Measurements from ENCODE around the gene APEX1. TPM values are rescaled to one million over a fixed set of nuclear protein-coding genes. Genes with fewer than 3 reads are reported as not detected.

APEX1 gene
- total and polyA plus RNA-seq, 2 experiments from 2014 or later: 89.8 to 124 TPM

Small RNAs within 50 kb of the gene (small RNA-seq; reads per million reads assigned to genes)
- 0.19 reads per million for gene RNA5SP382 (ENCODE audit: low read depth, low replicate concordance)

Other genes with a start within 250 kb of the APEX1 start
- gene OR11H6, start 231.5 kb upstream of the APEX1 start, total RNA-seq (2014; rRNA removed; shearing (Covaris generic)): not detected in 2 replicates
- not detected in 2 replicates for gene OR11H6, start 231.5 kb upstream of the APEX1 start, polyA plus RNA-seq (2016; fragmentation: Nextera tagmentation; extraction: Ambion mirVana)
- gene OR11H7, start 226.2 kb upstream of the APEX1 start, total RNA-seq (2014; rRNA removed; shearing (Covaris generic)): not detected in 2 replicates
- not detected in 2 replicates for gene OR11H7, start 226.2 kb upstream of the APEX1 start, polyA plus RNA-seq (2016; fragmentation: Nextera tagmentation; extraction: Ambion mirVana)
- not detected in 2 replicates for gene OR11H4, start 215.9 kb upstream of the APEX1 start, total RNA-seq (2014; rRNA removed; shearing (Covaris generic))
- gene OR11H4, start 215.9 kb upstream of the APEX1 start, polyA plus RNA-seq (2016; fragmentation: Nextera tagmentation; extraction: Ambion mirVana): not detected in 2 replicates
- 11.7 and 18.5 TPM in 2 replicates for gene TTC5, start 149.3 kb upstream of the APEX1 start, total RNA-seq (2014; rRNA removed; shearing (Covaris generic))
- 14.7 and 16.2 TPM in 2 replicates for gene TTC5, start 149.3 kb upstream of the APEX1 start, polyA plus RNA-seq (2016; fragmentation: Nextera tagmentation; extraction: Ambion mirVana)
- gene CCNB1IP1, start 121.9 kb upstream of the APEX1 start, total RNA-seq (2014; rRNA removed; shearing (Covaris generic)): 52.0 and 55.8 TPM in 2 replicates
- 12.4 and 13.5 TPM in 2 replicates for gene CCNB1IP1, start 121.9 kb upstream of the APEX1 start, polyA plus RNA-seq (2016; fragmentation: Nextera tagmentation; extraction: Ambion mirVana)
- gene PARP2, start 111.6 kb upstream of the APEX1 start, total RNA-seq (2014; rRNA removed; shearing (Covaris generic)): 5.8 and 10.1 TPM in 2 replicates
- gene PARP2, start 111.6 kb upstream of the APEX1 start, polyA plus RNA-seq (2016; fragmentation: Nextera tagmentation; extraction: Ambion mirVana): 25.1 and 26.0 TPM in 2 replicates
- 12.9 and 18.0 TPM in 2 replicates for gene TEP1, start 41.7 kb upstream of the APEX1 start, total RNA-seq (2014; rRNA removed; shearing (Covaris generic))
- 4.6 and 5.2 TPM in 2 replicates for gene TEP1, start 41.7 kb upstream of the APEX1 start, polyA plus RNA-seq (2016; fragmentation: Nextera tagmentation; extraction: Ambion mirVana)
- not detected in 2 replicates for gene KLHL33, start 19.1 kb upstream of the APEX1 start, total RNA-seq (2014; rRNA removed; shearing (Covaris generic))
- 0.05 TPM in 1 of 2 replicates, not detected in the other for gene KLHL33, start 19.1 kb upstream of the APEX1 start, polyA plus RNA-seq (2016; fragmentation: Nextera tagmentation; extraction: Ambion mirVana)
- gene OSGEP, start 414 bp upstream of the APEX1 start, total RNA-seq (2014; rRNA removed; shearing (Covaris generic)): 29.0 and 37.8 TPM in 2 replicates
- gene OSGEP, start 414 bp upstream of the APEX1 start, polyA plus RNA-seq (2016; fragmentation: Nextera tagmentation; extraction: Ambion mirVana): 24.1 and 24.2 TPM in 2 replicates
- 18.6 and 244 TPM in 2 replicates for gene PIP4P1, start 6.2 kb downstream of the APEX1 start, total RNA-seq (2014; rRNA removed; shearing (Covaris generic))
- 21.6 and 22.1 TPM in 2 replicates for gene PIP4P1, start 6.2 kb downstream of the APEX1 start, polyA plus RNA-seq (2016; fragmentation: Nextera tagmentation; extraction: Ambion mirVana)
- gene PNP, start 14.2 kb downstream of the APEX1 start, total RNA-seq (2014; rRNA removed; shearing (Covaris generic)): 23.6 and 39.6 TPM in 2 replicates
- gene PNP, start 14.2 kb downstream of the APEX1 start, polyA plus RNA-seq (2016; fragmentation: Nextera tagmentation; extraction: Ambion mirVana): 20.8 and 24.6 TPM in 2 replicates
- not detected in 2 replicates for gene RNASE10, start 50.3 kb downstream of the APEX1 start, total RNA-seq (2014; rRNA removed; shearing (Covaris generic))
- gene RNASE10, start 50.3 kb downstream of the APEX1 start, polyA plus RNA-seq (2016; fragmentation: Nextera tagmentation; extraction: Ambion mirVana): not detected in 2 replicates
- not detected in 2 replicates for gene RNASE9, start 105.8 kb downstream of the APEX1 start, total RNA-seq (2014; rRNA removed; shearing (Covaris generic))
- gene RNASE9, start 105.8 kb downstream of the APEX1 start, polyA plus RNA-seq (2016; fragmentation: Nextera tagmentation; extraction: Ambion mirVana): not detected in 2 replicates
- gene RNASE11, start 132.8 kb downstream of the APEX1 start, total RNA-seq (2014; rRNA removed; shearing (Covaris generic)): not detected in 2 replicates
- gene RNASE11, start 132.8 kb downstream of the APEX1 start, polyA plus RNA-seq (2016; fragmentation: Nextera tagmentation; extraction: Ambion mirVana): not detected in 2 replicates
- gene RNASE12, start 136.2 kb downstream of the APEX1 start, total RNA-seq (2014; rRNA removed; shearing (Covaris generic)): not detected in 2 replicates
- not detected in 2 replicates for gene RNASE12, start 136.2 kb downstream of the APEX1 start, polyA plus RNA-seq (2016; fragmentation: Nextera tagmentation; extraction: Ambion mirVana)
- not detected in 2 replicates for gene OR6S1, start 186.5 kb downstream of the APEX1 start, total RNA-seq (2014; rRNA removed; shearing (Covaris generic))
- gene OR6S1, start 186.5 kb downstream of the APEX1 start, polyA plus RNA-seq (2016; fragmentation: Nextera tagmentation; extraction: Ambion mirVana): not detected in 2 replicates
- gene RNASE4, start 229.3 kb downstream of the APEX1 start, total RNA-seq (2014; rRNA removed; shearing (Covaris generic)): 21.6 and 35.9 TPM in 2 replicates
- 24.4 and 37.9 TPM in 2 replicates for gene RNASE4, start 229.3 kb downstream of the APEX1 start, polyA plus RNA-seq (2016; fragmentation: Nextera tagmentation; extraction: Ambion mirVana)
- 3.6 and 3.8 TPM in 2 replicates for gene ANG, start 233.5 kb downstream of the APEX1 start, total RNA-seq (2014; rRNA removed; shearing (Covaris generic))
- 11.9 and 12.2 TPM in 2 replicates for gene ANG, start 233.5 kb downstream of the APEX1 start, polyA plus RNA-seq (2016; fragmentation: Nextera tagmentation; extraction: Ambion mirVana)

Measured in GM23248 (cell line).